RWPE2 (cell line): ENCODE results near the gene SMCO3.

Experiments used
- ATAC-seq: fragments of 200-7000 bp; cut with Tn5 transposase; 3 replicates; pipeline ENCODE4 v1.9.1; 2021; ENCODE audit warnings: low read depth
- DNase-seq: peaks from one replicate; pipeline ENCODE4 v3.0.0-alpha.2; 2020; ENCODE audit warnings: low spot score
- H3K27ac ChIP-seq: fragments of 450-650 bp; 2 replicates; pipeline ENCODE4 v1.5.1; 2017; ENCODE audit warnings: mild to moderate bottlenecking; ENCODE audit not compliant: poor library complexity, severe bottlenecking
- H3K27me3 ChIP-seq: fragments of 250-450 bp; sonication (Bioruptor Pico); 2 replicates; pipeline ENCODE4 v1.5.1; 2021; ENCODE audit warnings: mild to moderate bottlenecking, moderate library complexity; ENCODE audit not compliant: insufficient read depth, poor library complexity, severe bottlenecking
- H3K36me3 ChIP-seq: fragments of 250-450 bp; sonication (Bioruptor Pico); 2 replicates; pipeline ENCODE4 v1.5.1; 2020; ENCODE audit warnings: low read depth, mild to moderate bottlenecking, moderate library complexity
- H3K4me1 ChIP-seq: fragments of 250-450 bp; sonication (Bioruptor Pico); 2 replicates; pipeline ENCODE4 v1.5.1; 2021; ENCODE audit warnings: mild to moderate bottlenecking, moderate library complexity; ENCODE audit not compliant: insufficient read depth, poor library complexity, severe bottlenecking
- H3K4me3 ChIP-seq: fragments of 250-450 bp; sonication (Bioruptor Pico); 2 replicates; pipeline ENCODE4 v1.5.1; 2021; ENCODE audit warnings: mild to moderate bottlenecking, moderate library complexity; ENCODE audit not compliant: severe bottlenecking
- H3K9me3 ChIP-seq: fragments of 250-450 bp; sonication (Bioruptor Pico); 2 replicates; pipeline ENCODE4 v1.5.1; 2021; ENCODE audit warnings: mild to moderate bottlenecking, moderate library complexity; ENCODE audit not compliant: severe bottlenecking
- TF ChIP-seq, protein P1 (sequence below): fragments of 450-650 bp; IDR thresholded peaks from one replicate; pipeline ENCODE4 v1.5.1; 2017; ENCODE audit warnings: mild to moderate bottlenecking, moderate library complexity; ENCODE audit not compliant: poor library complexity, severe bottlenecking

Gene SMCO3

GRCh38 chr12:14802247-14802646 lies 11.7 kb downstream of the SMCO3 start:
- TF ChIP-seq, protein P1, sequence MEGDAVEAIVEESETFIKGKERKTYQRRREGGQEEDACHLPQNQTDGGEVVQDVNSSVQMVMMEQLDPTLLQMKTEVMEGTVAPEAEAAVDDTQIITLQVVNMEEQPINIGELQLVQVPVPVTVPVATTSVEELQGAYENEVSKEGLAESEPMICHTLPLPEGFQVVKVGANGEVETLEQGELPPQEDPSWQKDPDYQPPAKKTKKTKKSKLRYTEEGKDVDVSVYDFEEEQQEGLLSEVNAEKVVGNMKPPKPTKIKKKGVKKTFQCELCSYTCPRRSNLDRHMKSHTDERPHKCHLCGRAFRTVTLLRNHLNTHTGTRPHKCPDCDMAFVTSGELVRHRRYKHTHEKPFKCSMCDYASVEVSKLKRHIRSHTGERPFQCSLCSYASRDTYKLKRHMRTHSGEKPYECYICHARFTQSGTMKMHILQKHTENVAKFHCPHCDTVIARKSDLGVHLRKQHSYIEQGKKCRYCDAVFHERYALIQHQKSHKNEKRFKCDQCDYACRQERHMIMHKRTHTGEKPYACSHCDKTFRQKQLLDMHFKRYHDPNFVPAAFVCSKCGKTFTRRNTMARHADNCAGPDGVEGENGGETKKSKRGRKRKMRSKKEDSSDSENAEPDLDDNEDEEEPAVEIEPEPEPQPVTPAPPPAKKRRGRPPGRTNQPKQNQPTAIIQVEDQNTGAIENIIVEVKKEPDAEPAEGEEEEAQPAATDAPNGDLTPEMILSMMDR, result no peak
- H3K4me1 ChIP-seq, result no peaks in the 10 kb centered on the region
- H3K27ac ChIP-seq, result no peak overlapping the region
- no peaks in the 10 kb centered on the region for H3K27me3 ChIP-seq
- peak overlapping the region; percentile 94 for H3K4me3 ChIP-seq
- no peak for DNase-seq
- no peak for ATAC-seq
- H3K9me3 ChIP-seq, result no peaks in the 10 kb centered on the region
- H3K36me3 ChIP-seq, result peaks cover 47% of the 10 kb centered on the region

GRCh38 chr12:14795028-14795448 lies 18.9 kb downstream of the SMCO3 start:
- H3K27me3 ChIP-seq, result no peaks in the 10 kb centered on the region
- H3K9me3 ChIP-seq, result no peaks in the 10 kb centered on the region
- TF ChIP-seq, protein P1, result no peak
- DNase-seq, result no peak
- H3K4me1 ChIP-seq, result no peaks in the 10 kb centered on the region
- no peak overlapping the region for H3K27ac ChIP-seq
- no peak for ATAC-seq
- H3K36me3 ChIP-seq, result peaks cover 72% of the 10 kb centered on the region
- no peak overlapping the region for H3K4me3 ChIP-seq

DNA sequence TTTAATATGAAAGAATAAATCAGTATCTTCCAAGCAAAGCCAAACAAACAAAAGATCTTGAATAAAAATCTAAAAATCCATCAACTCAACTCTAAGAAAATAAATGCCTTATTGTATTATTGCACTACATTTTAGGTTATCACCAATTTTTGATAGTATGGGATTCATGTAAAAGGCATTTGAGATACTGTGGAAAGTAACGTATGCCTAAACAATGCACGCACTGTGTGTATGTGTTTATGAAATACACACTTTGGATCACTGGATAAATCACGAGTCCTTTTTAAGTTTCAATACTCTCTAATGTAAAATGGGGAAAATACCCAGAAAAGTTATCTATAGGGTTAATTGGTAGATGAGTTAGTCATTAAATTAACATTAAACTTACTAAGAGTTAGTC lies 28.4 kb downstream of the SMCO3 start:
- DNase-seq (no peak), ATAC-seq (no peak)
- H3K36me3 ChIP-seq, result peaks cover 40% of the 10 kb centered on the region
- H3K27ac ChIP-seq, result no peak overlapping the region
- no peaks in the 10 kb centered on the region for H3K9me3 ChIP-seq
- TF ChIP-seq, protein P1, result no peak
- H3K4me1 ChIP-seq, result no peaks in the 10 kb centered on the region
- no peak overlapping the region for H3K4me3 ChIP-seq
- no peaks in the 10 kb centered on the region for H3K27me3 ChIP-seq

DNA sequence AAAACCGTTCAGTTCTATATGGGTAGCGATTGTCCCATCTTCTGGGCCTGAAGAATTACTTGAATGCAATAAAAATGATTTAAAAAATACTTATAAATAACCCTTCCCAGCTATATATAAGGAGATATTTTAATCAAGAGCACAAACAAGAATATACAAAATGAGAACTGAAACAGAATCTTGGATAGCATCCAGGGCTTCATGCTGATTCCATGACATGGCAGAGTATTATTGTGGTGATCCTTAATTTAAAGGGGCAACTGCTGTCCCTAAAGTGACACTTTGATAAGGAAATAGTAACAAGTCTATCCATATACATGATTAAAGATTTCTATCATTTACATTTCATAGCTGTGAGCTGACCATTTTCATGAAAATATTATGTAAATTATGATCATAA lies 29.5 kb downstream of the SMCO3 start:
- DNase-seq, result no peak
- H3K4me3 ChIP-seq, result no peak overlapping the region
- TF ChIP-seq, protein P1, result no peak
- H3K27ac ChIP-seq, result no peak overlapping the region
- no peaks in the 10 kb centered on the region for H3K27me3 ChIP-seq
- no peak for ATAC-seq
- H3K9me3 ChIP-seq, result no peaks in the 10 kb centered on the region
- H3K36me3 ChIP-seq, result peaks cover 31% of the 10 kb centered on the region
- H3K4me1 ChIP-seq, result no peaks in the 10 kb centered on the region

DNA sequence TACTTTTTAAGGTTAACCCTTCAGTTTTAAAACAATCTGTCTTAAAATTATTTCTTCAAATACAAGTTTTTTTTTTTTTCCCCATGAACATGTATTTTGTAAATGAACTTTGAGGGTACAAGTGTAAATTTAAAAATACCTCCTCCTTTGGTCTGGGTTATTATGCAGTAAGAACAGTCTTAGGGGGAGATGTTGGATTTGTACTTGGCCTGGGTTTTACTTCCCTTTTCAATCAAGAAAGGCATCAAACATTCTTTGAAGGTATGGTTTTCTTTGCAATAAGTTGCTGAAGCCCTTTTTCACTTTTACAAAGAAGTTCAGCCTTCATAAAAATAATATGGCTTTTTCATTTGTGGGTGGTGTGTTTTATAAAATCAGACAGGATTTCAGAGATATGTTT lies 31.2 kb downstream of the SMCO3 start:
- TF ChIP-seq, protein P1, result no peak
- no peak overlapping the region for H3K27ac ChIP-seq
- no peaks in the 10 kb centered on the region for H3K4me1 ChIP-seq
- no peaks in the 10 kb centered on the region for H3K27me3 ChIP-seq
- ATAC-seq (no peak), DNase-seq (no peak)
- no peak overlapping the region for H3K4me3 ChIP-seq
- H3K9me3 ChIP-seq, result no peaks in the 10 kb centered on the region
- H3K36me3 ChIP-seq, result peaks cover 16% of the 10 kb centered on the region
